ENCODE measurements around the gene SLC35G3.

GRCh38 chr17:35218915-35219314 lies 24.7 kb upstream of the SLC35G3 start:
- TF ChIP-seq, protein P1, sequence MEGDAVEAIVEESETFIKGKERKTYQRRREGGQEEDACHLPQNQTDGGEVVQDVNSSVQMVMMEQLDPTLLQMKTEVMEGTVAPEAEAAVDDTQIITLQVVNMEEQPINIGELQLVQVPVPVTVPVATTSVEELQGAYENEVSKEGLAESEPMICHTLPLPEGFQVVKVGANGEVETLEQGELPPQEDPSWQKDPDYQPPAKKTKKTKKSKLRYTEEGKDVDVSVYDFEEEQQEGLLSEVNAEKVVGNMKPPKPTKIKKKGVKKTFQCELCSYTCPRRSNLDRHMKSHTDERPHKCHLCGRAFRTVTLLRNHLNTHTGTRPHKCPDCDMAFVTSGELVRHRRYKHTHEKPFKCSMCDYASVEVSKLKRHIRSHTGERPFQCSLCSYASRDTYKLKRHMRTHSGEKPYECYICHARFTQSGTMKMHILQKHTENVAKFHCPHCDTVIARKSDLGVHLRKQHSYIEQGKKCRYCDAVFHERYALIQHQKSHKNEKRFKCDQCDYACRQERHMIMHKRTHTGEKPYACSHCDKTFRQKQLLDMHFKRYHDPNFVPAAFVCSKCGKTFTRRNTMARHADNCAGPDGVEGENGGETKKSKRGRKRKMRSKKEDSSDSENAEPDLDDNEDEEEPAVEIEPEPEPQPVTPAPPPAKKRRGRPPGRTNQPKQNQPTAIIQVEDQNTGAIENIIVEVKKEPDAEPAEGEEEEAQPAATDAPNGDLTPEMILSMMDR (conservative IDR thresholded peaks at IDR 0.05), result no peak
- TF ChIP-seq ZFX (IDR thresholded peaks at IDR 0.05), result no peak
